GM19467 (cell line): ENCODE results near the gene NMNAT2.

ENCODE experiments used
- ATAC-seq: cut with Tn5 transposase; IDR thresholded peaks from one replicate; pipeline ENCODE4 v1.9.1; 2021; ENCODE audit warnings: mild to moderate bottlenecking, moderate library complexity; ENCODE audit not compliant: unreplicated experiment

Gene NMNAT2

DNA sequence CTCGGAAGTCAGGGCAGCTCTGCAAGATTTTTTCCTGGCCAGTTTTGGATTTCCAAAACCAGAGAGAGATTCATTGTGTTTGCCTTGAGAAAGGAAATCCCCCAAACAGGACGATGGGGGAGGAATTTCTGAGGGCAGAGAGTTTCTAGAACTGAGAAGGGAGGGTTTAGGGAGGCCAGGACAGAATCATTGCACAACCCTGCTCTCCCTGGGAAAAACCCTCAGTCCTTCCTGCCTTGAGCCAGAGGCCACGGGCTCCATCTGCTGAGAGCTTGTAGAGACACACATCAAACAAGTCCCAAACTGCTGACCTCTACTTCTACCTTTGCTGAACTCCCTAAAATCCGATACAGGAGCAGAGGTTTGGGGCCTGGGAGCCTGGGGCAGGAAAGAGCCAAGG, 99.7 kb downstream of the NMNAT2 start:
- no peak for ATAC-seq

DNA sequence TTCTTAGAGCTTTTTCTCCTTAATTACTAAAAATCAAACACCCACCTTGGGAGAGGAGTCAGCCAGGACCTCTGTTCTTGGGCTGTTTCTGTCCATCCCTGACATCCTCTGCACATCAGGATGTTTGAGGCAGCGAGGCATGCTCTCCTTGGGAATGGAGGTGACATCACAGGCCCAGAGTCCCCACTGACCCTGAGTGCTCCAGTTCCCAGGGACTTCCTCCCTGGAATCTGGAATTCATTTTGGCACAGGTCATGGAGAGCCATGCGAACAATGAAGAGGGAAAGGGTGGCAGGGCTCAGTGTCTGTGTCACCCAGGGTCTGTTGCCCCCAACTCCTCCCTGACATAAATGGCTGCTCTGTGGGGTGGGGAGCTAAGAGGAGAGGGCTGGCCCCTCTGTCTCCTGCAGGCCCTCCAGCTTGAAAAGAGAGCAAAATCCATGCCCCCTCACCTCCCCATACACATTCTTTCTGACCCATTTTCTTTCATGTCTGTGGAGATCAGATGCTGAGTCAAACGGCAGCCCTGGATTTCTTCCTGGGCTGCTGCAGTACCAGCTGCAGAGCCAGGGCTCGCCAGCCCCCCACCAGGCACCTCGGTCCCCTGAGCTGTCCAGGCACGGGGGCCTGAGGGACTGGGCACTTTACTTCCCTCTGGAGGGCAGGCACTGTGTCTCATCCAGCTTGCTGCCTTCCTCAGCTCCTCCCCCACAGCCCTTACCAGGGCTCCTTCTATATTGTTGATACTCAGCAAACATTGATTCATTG, 102.0 kb downstream of the NMNAT2 start:
- no peak for ATAC-seq

DNA sequence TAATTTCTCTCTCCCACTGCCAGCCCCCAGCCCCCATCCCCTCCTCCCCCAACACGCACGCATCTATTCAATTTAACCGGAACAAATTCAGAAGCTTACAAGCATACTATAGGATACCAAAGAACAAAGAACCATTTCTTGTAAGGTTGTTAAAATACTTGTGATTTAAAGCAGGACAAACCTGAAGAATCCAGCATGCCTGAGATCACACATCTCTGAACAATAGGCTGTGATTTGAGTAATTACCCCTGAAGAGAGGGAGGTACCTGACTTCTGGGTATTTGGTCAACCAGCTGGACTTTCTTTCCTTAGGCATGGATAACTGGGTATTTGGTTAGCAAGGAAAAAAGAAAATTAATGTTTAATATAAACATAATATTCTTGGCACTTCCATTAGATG, 105.1 kb downstream of the NMNAT2 start:
- no peak for ATAC-seq

DNA sequence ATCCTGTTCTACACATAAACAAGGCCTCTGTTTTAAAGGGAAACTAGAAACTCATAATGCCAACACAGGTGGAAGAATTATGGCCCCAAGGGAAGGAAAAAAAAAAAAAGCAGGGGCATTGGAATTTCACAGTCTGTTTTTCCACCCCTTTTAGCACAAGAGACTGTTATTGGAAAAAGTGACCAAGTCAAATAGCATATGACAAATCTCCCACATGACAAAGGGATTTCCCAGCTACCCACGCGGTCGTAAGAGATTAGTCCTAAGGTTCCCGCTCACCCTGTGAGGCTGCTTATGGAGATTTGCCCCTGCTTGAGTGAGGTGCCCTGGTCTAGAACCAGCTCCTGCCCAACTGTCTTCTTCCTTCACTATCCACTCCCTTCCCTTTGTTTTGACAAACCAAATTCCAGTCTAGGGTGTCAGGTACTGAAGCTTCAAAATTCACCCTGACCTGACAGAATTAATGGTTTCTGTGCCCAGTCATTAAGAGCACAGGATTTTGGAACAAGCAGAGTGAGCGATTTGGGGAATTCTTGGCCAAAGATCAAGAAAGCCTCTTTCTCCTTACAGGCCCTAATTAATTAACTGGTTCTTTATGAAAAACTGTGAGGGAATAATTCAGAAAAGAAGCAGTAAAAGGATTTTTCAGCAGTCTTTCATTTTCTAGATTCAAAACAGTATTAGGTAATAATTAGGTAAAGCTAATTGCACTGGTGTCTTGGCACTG, 107.3 kb downstream of the NMNAT2 start:
- no peak for ATAC-seq

DNA sequence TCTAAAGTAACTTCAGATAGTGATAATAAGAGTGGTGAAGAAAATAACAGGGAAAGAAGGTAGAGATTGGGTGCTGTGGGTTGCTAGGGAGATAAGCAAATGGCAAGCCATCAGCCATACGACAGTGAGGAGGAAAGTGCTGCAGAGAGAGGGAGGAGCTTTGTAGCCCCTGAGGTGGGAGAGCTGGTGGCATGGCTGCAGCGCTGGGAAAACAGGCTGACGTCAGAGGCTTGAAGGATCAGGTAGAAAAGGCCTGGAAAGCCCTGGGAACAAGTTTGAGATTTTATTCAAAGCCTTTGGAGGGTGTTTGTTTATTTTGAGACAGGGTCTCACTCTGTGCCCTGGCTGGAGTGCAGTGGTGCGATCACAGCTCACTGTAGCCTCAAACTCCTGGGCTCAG, 109.5 kb downstream of the NMNAT2 start:
- no peak for ATAC-seq

DNA sequence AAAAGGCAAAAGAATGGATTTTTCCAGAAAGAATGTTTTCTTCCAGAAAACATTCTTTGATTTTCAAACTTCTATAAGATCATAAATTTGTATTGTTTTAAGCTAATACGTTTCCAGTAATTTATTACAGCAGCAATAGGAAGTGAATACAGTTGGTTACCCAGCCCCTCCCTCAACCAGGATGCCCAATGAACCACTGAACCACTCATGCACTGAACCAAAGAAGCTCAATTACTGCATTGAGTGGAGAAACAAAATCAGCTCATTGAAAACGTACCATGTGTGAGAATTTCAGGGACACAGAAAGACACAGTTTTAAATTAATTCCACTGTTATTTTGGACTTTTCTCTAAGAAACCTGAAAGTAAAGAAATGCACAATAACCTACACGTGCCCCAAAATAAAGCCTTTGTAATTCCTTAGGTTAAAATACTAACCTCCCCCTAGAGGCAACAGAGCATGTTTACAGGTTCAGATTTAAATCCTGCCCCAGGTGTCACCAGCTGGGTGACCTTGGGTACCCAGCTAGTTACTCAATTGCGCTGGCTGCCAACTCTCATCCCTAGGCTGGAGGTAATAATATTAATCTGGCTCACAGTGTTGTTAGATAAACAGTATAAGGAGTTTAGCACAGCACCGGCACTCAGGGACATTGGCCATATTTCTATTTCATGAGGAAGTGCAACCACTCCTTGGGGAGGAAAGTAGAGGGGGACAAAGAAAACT, 111.7 kb downstream of the NMNAT2 start:
- no peak for ATAC-seq

DNA sequence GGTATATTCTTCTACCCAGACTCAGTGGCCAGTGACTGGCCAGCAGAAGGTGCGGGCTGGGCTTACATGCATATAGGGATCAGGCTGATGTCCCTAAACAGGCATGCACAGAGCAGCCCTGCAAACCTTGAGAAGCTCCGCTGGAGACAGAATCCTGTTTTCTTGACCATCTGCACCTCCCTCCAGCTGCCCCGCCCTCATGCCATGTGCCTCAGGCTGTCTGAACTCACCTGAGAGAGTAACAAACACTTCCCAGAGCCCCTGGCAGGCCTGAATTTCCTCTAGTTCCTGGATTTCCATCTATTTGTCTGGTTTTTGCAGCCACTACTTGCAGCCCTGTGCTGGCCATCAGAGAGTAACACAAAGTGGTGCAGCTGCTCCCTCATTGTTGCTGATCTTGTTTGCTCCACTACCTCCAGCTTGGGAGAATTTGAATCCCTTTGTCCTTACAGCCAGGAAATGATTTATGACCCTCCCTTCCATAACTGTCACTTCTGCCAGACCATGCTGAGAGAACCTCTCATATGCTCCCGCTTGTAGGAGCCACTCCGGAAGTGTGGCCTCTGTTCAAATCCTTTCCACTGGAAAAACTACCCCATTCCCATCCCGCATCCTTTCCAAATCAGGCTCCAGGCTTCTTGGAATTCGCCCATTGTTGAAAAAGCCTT, 113.6 kb downstream of the NMNAT2 start:
- ATAC-seq = no peak

DNA sequence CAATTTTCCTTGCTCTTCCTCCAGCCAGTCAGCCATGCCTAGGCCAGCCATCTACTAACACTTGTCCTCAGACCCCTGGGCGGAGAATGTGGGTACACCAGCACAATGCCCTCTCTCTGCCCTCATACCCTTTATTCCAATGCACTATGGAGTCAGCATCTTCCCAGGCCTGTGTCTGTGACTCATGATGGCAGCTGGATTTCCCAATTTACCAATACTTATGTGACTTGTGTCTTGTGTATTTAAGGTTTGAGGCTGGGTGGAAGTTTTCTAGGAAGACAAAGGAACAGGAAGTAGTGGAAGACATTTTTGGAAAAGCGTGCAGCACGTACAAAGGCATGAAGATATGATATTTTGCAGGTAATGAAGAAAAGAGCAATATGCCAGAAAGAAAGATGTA, 114.3 kb downstream of the NMNAT2 start:
- ATAC-seq = no peak

DNA sequence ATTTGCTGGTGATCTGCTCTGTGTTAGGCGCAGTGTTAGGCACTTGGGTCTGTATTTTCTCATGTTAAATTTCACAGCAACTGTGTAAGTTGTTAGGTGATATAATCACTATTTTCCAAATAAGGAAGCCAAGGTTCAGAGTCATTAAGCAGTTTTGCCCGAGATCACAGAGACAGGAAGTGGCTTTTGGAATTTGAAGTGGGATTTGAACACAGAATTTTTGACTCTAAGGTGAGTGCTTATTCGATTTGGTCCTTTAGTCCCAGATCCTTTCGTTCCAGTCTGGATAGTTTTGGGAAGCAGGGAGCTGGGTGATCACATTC, 114.9 kb downstream of the NMNAT2 start:
- no peak for ATAC-seq

DNA sequence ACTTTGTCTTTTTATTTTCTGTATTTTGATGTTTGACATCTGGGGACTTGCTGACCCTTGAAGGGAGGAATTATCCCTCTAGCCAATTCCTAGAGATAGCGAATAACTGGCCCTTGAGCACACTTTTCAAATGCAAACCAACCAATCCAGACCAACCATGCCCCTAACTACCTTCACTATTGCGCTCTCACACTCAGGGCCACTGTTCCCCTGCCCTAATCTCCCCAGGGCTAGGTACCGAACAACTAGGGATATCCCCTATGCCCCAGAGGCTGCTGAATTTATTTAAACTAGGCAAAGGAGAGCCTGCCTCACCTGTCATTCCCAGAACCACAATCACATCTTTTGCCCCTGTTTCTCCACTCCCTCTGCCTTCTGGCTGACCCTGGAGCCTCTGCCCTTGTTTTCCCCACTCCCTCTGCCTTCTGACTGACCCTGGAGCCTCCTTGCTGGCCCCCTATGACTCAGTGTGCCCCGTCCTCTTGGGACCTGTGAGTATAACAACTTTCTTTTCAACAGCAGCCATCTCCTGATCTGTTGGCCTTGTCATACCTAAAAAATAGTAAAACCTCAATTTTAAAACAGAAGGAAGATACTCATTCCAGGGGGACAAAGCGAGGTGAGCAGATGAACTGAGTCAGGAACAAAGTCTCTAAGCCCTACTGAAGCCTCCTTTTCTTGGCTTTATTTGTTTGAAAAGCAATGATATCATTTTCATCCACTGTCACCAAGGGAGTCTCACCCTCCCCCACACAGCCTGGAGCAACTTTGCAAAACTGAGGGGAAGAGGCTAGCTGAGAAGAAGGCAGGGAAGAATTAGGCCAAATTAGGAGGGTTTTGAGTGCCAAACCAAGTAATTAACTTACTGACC, 115.5 kb downstream of the NMNAT2 start:
- ATAC-seq = no peak

DNA sequence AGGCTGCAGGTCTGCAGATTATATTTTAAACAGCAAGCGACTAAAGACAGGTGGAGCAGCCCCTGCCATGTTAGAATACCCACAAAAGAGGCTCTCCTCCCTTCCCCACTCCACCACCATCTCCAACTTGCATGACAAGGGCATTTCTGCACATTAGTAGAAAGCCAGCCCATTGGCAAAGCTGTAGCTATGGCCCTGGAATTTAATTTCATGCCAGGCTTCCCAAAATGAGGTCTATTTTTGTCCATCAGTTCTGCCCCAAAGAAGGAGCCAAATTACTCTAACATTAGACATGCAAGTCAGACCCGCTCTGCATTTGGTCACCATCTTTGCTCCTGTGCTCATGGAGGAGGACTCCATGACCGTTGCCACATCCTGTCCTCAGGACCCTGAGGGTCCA, 116.9 kb downstream of the NMNAT2 start:
- no peak for ATAC-seq

DNA sequence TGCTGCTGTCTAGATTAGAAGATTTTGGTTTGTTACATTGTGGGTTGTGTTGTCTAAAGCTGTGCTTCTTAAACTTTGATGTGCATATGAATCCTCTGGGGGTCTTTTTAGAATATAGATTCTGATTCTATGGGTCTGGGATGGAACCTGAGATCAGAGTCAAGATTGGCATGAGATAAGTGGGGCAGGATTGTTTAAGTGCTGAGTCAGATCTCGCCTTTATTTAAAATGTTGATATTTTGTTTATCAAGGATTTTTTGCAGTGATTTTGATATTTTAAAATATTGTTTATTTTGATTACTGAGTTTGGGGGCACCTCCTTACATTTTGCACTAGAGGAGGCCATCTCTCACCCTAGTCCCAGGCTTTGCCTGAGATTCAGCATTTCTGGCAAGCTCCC, 117.4 kb downstream of the NMNAT2 start:
- ATAC-seq = no peak

DNA sequence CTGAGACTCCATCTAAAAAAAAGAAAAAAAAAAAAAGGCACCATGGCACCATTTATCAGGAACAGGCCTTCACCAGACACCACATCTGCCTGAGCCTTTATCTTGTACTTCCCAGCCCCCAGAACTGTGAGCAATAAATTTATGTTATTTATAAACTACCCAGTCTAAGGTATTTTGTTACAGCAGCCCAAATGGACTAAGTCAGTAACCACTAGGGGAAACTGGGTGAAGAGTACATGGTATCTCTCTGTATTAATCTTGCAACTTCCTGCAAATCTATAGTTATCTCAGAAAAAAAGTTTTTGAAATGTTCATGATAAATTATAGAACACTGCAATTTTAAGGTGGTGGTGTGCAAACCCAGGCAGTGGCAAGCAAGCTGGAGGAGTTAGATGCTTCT, 117.8 kb downstream of the NMNAT2 start:
- no peak for ATAC-seq

DNA sequence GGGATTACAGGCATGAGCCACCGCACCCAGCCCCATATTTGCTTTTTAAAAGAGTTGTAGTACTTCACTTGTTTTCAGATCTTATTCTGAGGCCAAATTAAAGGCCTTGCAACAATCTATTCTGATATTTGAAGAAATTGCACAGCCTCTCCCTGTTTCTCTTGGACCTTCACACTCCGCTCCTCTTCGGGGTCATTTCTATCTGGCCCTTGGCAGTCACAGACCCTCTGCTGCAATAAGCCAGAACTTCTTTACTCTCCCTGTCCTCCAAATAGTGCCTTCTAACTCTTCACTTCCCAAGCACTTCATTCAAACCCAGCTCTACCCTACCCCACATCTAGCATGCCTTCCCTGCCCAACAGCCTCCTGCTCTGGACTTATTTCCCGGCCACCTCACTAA, 121.4 kb downstream of the NMNAT2 start:
- no peak for ATAC-seq

DNA sequence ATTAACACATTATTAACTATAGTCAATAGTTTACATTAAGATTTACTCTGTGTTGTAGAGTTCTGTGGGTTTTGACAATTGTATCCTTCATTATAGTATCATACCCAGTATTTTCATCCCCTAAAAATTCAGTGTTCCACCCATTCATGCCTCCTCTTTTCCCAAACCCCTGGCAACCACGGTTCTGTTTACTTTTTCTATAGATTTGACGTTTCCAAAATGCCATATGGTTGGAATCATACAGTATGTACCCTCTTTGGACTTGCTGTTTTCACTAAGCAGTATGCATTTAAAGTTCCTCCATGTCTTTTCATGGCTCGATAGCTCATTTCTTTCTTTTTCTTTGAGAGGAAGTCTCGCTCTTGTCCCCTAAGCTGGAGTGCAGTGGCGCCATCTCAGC, 122.7 kb downstream of the NMNAT2 start:
- no peak for ATAC-seq

DNA sequence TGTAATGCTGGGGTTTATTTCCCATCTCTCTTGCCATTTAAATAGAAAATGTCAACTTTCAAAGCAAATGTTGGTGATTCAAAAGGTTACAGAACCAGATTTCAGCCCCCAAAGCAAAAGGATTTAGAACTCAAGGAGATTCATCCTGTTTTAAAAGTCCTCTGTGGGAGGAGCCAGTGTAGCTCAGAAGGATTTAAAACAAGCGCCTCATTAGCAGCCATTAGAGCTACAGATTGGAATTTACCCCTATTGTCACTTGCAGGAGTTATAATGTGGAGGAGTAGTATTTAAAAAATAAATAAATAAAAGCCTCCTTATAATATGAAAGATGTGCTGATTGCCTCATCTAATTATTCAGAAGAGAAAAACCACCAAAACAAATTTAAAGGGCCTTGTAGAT, 124.3 kb downstream of the NMNAT2 start:
- no peak for ATAC-seq

DNA sequence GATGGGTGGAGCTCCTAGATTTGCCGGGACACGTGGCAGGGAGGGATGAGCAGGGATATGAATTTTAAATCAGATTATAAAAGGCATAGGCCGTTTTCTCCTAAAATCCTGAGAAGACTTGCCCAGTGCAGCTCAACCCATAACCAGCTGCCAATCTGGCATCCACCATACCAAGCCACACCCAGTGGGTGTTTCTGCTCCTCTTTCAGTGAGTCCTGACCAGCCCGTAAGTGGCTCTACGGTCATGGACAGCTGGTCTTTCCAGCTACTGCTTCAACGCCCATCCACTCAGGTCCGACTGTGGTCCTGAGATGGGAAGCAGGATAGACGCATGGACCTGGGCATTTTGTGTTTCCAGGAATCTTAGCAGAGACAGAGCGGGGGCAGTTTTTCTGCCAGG, 124.9 kb downstream of the NMNAT2 start:
- no peak for ATAC-seq

DNA sequence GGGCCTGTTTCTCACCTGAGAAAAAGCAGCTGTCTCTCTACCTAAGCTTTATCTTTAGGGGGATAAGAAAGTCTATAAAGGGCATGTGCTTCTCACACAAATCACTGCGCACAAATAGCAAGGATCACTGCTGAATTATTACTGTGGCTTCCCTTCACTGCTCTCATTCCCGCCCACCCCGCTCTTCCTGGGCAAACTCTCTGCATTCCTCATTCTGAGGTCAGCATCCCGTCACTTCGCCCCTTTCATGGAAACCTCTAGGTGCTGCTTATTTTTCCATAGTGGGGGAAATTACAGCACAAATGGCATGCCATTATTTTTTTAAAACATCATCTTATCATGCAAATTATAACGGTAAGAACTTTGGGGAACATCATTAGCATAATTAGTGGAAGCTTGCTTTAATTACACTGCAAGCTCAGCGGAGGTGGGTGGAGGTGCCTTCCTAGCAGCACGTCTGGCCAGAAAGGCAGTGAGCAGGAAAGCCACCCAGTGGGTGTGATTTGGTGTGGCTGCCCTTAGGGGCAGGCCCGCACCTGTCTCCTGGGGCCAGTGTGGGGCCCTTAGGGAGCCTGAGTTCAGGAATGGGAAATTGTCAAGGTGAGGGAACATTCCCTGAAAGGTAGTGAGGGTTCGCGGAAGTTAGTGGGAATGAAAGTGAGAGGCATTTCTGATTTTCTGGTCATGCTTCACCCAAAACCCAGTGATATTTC, 126.2 kb downstream of the NMNAT2 start:
- ATAC-seq = no peak

DNA sequence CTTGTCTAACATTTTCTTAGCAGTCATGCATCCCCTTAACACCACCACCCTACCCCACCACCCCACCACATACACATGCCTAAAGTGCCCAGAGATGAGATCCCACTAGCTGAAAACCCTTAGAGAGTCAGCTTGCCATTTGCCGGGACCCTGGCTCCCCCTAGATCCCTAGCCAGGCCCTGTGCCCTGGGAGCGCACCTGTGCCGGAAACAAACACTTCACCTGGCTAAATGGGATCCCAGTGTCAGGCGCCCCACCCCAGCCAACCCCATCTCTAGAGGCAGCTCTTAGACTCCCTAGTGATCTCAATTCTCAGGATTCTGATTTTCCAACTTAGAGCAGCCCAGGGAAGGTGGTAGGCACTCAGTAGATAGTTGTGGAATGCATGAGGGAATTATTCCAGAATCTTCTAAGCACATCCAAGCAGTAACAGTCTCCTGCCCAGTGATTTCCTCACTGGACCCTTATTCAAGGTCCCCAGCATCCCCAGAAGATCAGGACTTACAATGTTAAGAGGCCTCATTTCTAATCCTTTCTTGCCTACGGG, 126.9 kb downstream of the NMNAT2 start:
- ATAC-seq = no peak

DNA sequence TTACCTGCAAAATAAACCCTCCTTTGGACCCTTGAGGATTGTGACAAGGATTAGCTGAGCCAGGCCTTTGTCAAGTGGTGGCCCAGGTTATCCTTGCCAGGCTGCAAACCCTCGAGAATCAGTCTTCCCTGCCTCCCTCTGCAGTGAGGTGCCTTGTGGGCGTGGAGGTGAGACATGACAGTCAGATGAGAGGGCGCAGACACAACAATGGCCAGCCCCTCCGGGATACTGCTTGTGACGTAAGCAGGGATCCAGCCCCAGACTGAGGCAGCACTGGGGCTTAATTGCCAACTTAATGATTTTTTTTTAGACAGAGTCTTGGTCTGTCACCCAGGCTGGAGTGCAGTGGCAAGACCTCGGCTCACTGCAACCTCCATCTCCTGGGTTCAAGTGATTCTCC, 127.6 kb downstream of the NMNAT2 start:
- ATAC-seq = no peak
